H9 (cell line): ENCODE data around the gene PC. TPM values are rescaled to one million over a fixed set of nuclear protein-coding genes. Genes with fewer than 3 reads are reported as not detected.

ENCODE experiments used
- DNase-seq: peaks from one replicate; pipeline ENCODE4 v3.0.0-alpha.2; 2017
- H2AFZ ChIP-seq: one replicate; pipeline ENCODE4 v1.6.1; 2013; ENCODE audit warnings: mild to moderate bottlenecking, low read length, control low read depth, moderate library complexity
- H2AK5ac ChIP-seq: 2 replicates; pipeline ENCODE4 v1.6.1; 2013; ENCODE audit warnings: low read length, control low read depth, mixed read lengths; ENCODE audit not compliant: insufficient read length
- H2BK120ac ChIP-seq: one replicate; pipeline ENCODE4 v1.6.1; 2013; ENCODE audit warnings: low read depth, mild to moderate bottlenecking, low read length, control low read depth, inconsistent platforms; ENCODE audit not compliant: poor library complexity, severe bottlenecking
- H2BK12ac ChIP-seq: 2 replicates; pipeline ENCODE4 v1.6.1; 2013; ENCODE audit warnings: low read length, control low read depth, mixed read lengths, low read depth; ENCODE audit not compliant: insufficient read length
- H2BK15ac ChIP-seq: 2 replicates; pipeline ENCODE4 v1.6.1; 2013; ENCODE audit warnings: low read depth, low read length, control low read depth
- H2BK20ac ChIP-seq: one replicate; pipeline ENCODE4 v1.6.1; 2013; ENCODE audit warnings: low read depth, mild to moderate bottlenecking, low read length, control low read depth, inconsistent platforms; ENCODE audit not compliant: poor library complexity, severe bottlenecking
- H2BK5ac ChIP-seq: 2 replicates; pipeline ENCODE4 v1.6.1; 2013; ENCODE audit warnings: low read length, control low read depth, mixed read lengths; ENCODE audit not compliant: insufficient read length
- H3K14ac ChIP-seq: 2 replicates; pipeline ENCODE4 v1.6.1; 2013; ENCODE audit warnings: low read length, control low read depth; ENCODE audit not compliant: insufficient read depth
- H3K18ac ChIP-seq: 2 replicates; pipeline ENCODE4 v1.6.1; 2013; ENCODE audit warnings: low read depth, mild to moderate bottlenecking, mixed read lengths, low read length, control low read depth; ENCODE audit not compliant: insufficient read length
- H3K23ac ChIP-seq: 2 replicates; pipeline ENCODE4 v1.6.1; 2013; ENCODE audit warnings: low read length, control low read depth, mixed read lengths, low read depth; ENCODE audit not compliant: insufficient read length
- H3K23me2 ChIP-seq: 2 replicates; pipeline ENCODE4 v1.6.1; 2013; ENCODE audit warnings: low read depth, mild to moderate bottlenecking, mixed read lengths, low read length, control low read depth; ENCODE audit not compliant: insufficient read length, poor library complexity, severe bottlenecking
- H3K27ac ChIP-seq: 2 replicates; pipeline ENCODE4 v1.5.1; 2013; ENCODE audit warnings: low read length, control low read depth, mixed read lengths, low read depth; ENCODE audit not compliant: insufficient read length
- H3K27me3 ChIP-seq: 2 replicates; pipeline ENCODE4 v1.6.1; 2013; ENCODE audit warnings: low read length, control low read depth, inconsistent platforms; ENCODE audit not compliant: insufficient read depth
- H3K4ac ChIP-seq: 2 replicates; pipeline ENCODE4 v1.6.1; 2013; ENCODE audit warnings: low read depth, mild to moderate bottlenecking, control low read depth, inconsistent platforms, low read length, moderate library complexity
- H3K4me1 ChIP-seq: 2 replicates; pipeline ENCODE4 v1.6.1; 2013; ENCODE audit warnings: low read length, control low read depth, inconsistent platforms; ENCODE audit not compliant: insufficient read depth
- H3K4me2 ChIP-seq: 2 replicates; pipeline ENCODE4 v1.6.1; 2013; ENCODE audit warnings: low read length, control low read depth, mixed read lengths; ENCODE audit not compliant: insufficient read length, insufficient read depth
- H3K56ac ChIP-seq: 2 replicates; pipeline ENCODE4 v1.6.1; 2013; ENCODE audit warnings: low read depth, mild to moderate bottlenecking, mixed read lengths, low read length, control low read depth; ENCODE audit not compliant: insufficient read length
- H3K79me1 ChIP-seq: 2 replicates; pipeline ENCODE4 v1.6.1; 2013; ENCODE audit warnings: low read depth, mild to moderate bottlenecking, moderate library complexity, low read length, control low read depth, inconsistent platforms; ENCODE audit not compliant: insufficient read depth, poor library complexity, severe bottlenecking
- H3K79me2 ChIP-seq: 2 replicates; pipeline ENCODE4 v1.6.1; 2013; ENCODE audit warnings: low read length, control low read depth, inconsistent platforms; ENCODE audit not compliant: insufficient read depth
- H3K9ac ChIP-seq: 2 replicates; pipeline ENCODE4 v1.6.1; 2013; ENCODE audit warnings: low read length, control low read depth, mixed read lengths; ENCODE audit not compliant: insufficient read length; ENCODE audit errors: extremely low read depth
- H3K9me3 ChIP-seq: one replicate; pipeline ENCODE4 v1.6.1; 2013; ENCODE audit warnings: low read depth, low read length, inconsistent platforms; ENCODE audit not compliant: control insufficient read depth
- H3T11ph ChIP-seq: one replicate; pipeline ENCODE4 v1.6.1; 2013; ENCODE audit warnings: mild to moderate bottlenecking, low read length, control low read depth, inconsistent platforms
- H4K20me1 ChIP-seq: one replicate; pipeline ENCODE4 v1.6.1; 2013; ENCODE audit not compliant: control insufficient read depth, insufficient read length, insufficient read depth
- H4K5ac ChIP-seq: 2 replicates; pipeline ENCODE4 v1.6.1; 2013; ENCODE audit warnings: low read depth, mild to moderate bottlenecking, mixed read lengths, low read length, control low read depth; ENCODE audit not compliant: insufficient read length
- H4K8ac ChIP-seq: replicated peaks from 2 replicates; pipeline ENCODE4 v1.6.1; 2013; ENCODE audit warnings: low read length, control low read depth, mixed read lengths, low read depth; ENCODE audit not compliant: insufficient read length
- H4K91ac ChIP-seq: 2 replicates; pipeline ENCODE4 v1.6.1; 2013; ENCODE audit warnings: low read depth, mild to moderate bottlenecking, moderate library complexity, mixed read lengths, low read length, control low read depth; ENCODE audit not compliant: insufficient read length
- H3K27ac Mint-ChIP-seq, 3 experiments: 2 replicates in 2 of 3; 3 replicates in 1 of 3; pipeline ENCODE4 v1.8.0; 2020 to 2021; ENCODE audit warnings: mixed read lengths in 3 of 3, mild to moderate bottlenecking in 1 of 3, moderate library complexity in 1 of 3
- H3K27me3 Mint-ChIP-seq: 2 replicates; pipeline ENCODE4 v1.8.0; 2021; ENCODE audit warnings: low read depth, mild to moderate bottlenecking, moderate library complexity, mixed read lengths
- H3K36me3 Mint-ChIP-seq, 3 experiments: 2 replicates in 2 of 3; 3 replicates in 1 of 3; pipeline ENCODE4 v1.8.0; 2020 to 2021; ENCODE audit warnings: low read depth in 3 of 3, mixed read lengths in 3 of 3; ENCODE audit not compliant: insufficient read depth in 1 of 3
- H3K4me1 Mint-ChIP-seq, 2 experiments: 2 replicates each; pipeline ENCODE4 v1.8.0; 2020; ENCODE audit warnings: mixed read lengths in 2 of 2
- H3K4me3 Mint-ChIP-seq, 2 experiments: 2 replicates in 1 of 2; 3 replicates in 1 of 2; pipeline ENCODE4 v1.8.0; 2020 to 2021; ENCODE audit warnings: mild to moderate bottlenecking in 2 of 2, mixed read lengths in 2 of 2, moderate library complexity in 1 of 2
- H3K9me3 Mint-ChIP-seq, 2 experiments: 2 replicates in 1 of 2; 3 replicates in 1 of 2; pipeline ENCODE4 v1.8.0; 2020; ENCODE audit warnings: mild to moderate bottlenecking in 2 of 2, mixed read lengths in 2 of 2, moderate library complexity in 1 of 2
- WGBS: extraction: QIAGEN DNeasy Blood & Tissue Kit; methylation state at CpG from one replicate; pipeline ENCODE4 v1.1.7; 2013; ENCODE audit warnings: missing lambda C conversion rate, low lambda C conversion rate, mixed read lengths; ENCODE audit not compliant: insufficient read length; ENCODE audit errors: extremely low coverage; 5-methylcytosine and 5-hydroxymethylcytosine counted together
- total RNA-seq: library from RNA; stranded (reverse); gene quantifications from 2 replicates; pipeline ENCODE4 v1.2.1, GENCODE V29; 2021
- TF ChIP-seq, protein P1 (sequence below): fragments of 200-600 bp; sonication (generic); conservative IDR thresholded peaks from 3 replicates; pipeline ENCODE4 v1.8.0; 2021; ENCODE audit warnings: antibody characterized with exemption, mild to moderate bottlenecking

PC gene
- total RNA-seq, 1 experiment from 2014 or later = 32.6 TPM

GRCh38 chr11:66814678-66815077, 143.5 kb downstream of the PC start:
- Histone ChIP-seq H3K4me1 (peaks cover 4% of the 10 kb centered on the region; the same call in 1 of the 2 replicates), H4K20me1 (no peaks in the 10 kb centered on the region), H4K91ac (no peak overlapping the region), H2BK12ac (no peak overlapping the region), H3K14ac (no peak overlapping the region), H2BK15ac (no peak overlapping the region), H3K79me2 (no peaks in the 10 kb centered on the region), H3K27ac (no peak overlapping the region), H3K23me2 (no peaks in the 10 kb centered on the region), H3K79me1 (no peaks in the 10 kb centered on the region), H2BK20ac (no peak overlapping the region), H3K4ac (no peak overlapping the region), H4K8ac (no peak overlapping the region), H3K9ac (no peak overlapping the region), H3K9me3 (no peaks in the 10 kb centered on the region), H3K23ac (no peak overlapping the region), H2BK5ac (no peak overlapping the region), H4K5ac (no peak overlapping the region), H2AFZ (no peak overlapping the region), H2AK5ac (no peak overlapping the region), H3T11ph (no peak overlapping the region), H3K4me2 (no peak overlapping the region), H3K27me3 (no peaks in the 10 kb centered on the region), H3K56ac (no peak overlapping the region), H3K18ac (no peak overlapping the region), H2BK120ac (no peak overlapping the region)
- WGBS = no CpG with 5 or more reads among the region's 5 CpGs
- Mint-ChIP-seq H3K36me3 (peaks cover 0 to 26% (median 24%) of the 10 kb centered on the region in 3 experiments; a peak in 4 of 7 replicates), H3K27ac (peak overlapping the region in 2 of 3 experiments; percentile 63 to 88; a peak in 3 of 7 replicates), H3K27me3 (no peaks in the 10 kb centered on the region), H3K4me3 (no peak overlapping the region), H3K4me1 (peaks cover 46 to 53% of the 10 kb centered on the region in 2 experiments), H3K9me3 (no peaks in the 10 kb centered on the region)
- TF ChIP-seq, protein P1, sequence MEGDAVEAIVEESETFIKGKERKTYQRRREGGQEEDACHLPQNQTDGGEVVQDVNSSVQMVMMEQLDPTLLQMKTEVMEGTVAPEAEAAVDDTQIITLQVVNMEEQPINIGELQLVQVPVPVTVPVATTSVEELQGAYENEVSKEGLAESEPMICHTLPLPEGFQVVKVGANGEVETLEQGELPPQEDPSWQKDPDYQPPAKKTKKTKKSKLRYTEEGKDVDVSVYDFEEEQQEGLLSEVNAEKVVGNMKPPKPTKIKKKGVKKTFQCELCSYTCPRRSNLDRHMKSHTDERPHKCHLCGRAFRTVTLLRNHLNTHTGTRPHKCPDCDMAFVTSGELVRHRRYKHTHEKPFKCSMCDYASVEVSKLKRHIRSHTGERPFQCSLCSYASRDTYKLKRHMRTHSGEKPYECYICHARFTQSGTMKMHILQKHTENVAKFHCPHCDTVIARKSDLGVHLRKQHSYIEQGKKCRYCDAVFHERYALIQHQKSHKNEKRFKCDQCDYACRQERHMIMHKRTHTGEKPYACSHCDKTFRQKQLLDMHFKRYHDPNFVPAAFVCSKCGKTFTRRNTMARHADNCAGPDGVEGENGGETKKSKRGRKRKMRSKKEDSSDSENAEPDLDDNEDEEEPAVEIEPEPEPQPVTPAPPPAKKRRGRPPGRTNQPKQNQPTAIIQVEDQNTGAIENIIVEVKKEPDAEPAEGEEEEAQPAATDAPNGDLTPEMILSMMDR = no peak
- no peak for DNase-seq
